H9 (cell line): Measurements from ENCODE around the gene SIN3A. TPM values are rescaled to one million over a fixed set of nuclear protein-coding genes. Genes with fewer than 3 reads are reported as not detected.

Source experiments
- DNase-seq: peaks from one replicate; pipeline ENCODE4 v3.0.0-alpha.2; 2017
- H2AFZ ChIP-seq: one replicate; pipeline ENCODE4 v1.6.1; 2013; ENCODE audit warnings: mild to moderate bottlenecking, low read length, control low read depth, moderate library complexity
- H2AK5ac ChIP-seq: 2 replicates; pipeline ENCODE4 v1.6.1; 2013; ENCODE audit warnings: low read length, control low read depth, mixed read lengths; ENCODE audit not compliant: insufficient read length
- H2BK120ac ChIP-seq: one replicate; pipeline ENCODE4 v1.6.1; 2013; ENCODE audit warnings: low read depth, mild to moderate bottlenecking, low read length, control low read depth, inconsistent platforms; ENCODE audit not compliant: poor library complexity, severe bottlenecking
- H2BK12ac ChIP-seq: 2 replicates; pipeline ENCODE4 v1.6.1; 2013; ENCODE audit warnings: low read length, control low read depth, mixed read lengths, low read depth; ENCODE audit not compliant: insufficient read length
- H2BK15ac ChIP-seq: 2 replicates; pipeline ENCODE4 v1.6.1; 2013; ENCODE audit warnings: low read depth, low read length, control low read depth
- H2BK20ac ChIP-seq: one replicate; pipeline ENCODE4 v1.6.1; 2013; ENCODE audit warnings: low read depth, mild to moderate bottlenecking, low read length, control low read depth, inconsistent platforms; ENCODE audit not compliant: poor library complexity, severe bottlenecking
- H2BK5ac ChIP-seq: 2 replicates; pipeline ENCODE4 v1.6.1; 2013; ENCODE audit warnings: low read length, control low read depth, mixed read lengths; ENCODE audit not compliant: insufficient read length
- H3K14ac ChIP-seq: 2 replicates; pipeline ENCODE4 v1.6.1; 2013; ENCODE audit warnings: low read length, control low read depth; ENCODE audit not compliant: insufficient read depth
- H3K18ac ChIP-seq: 2 replicates; pipeline ENCODE4 v1.6.1; 2013; ENCODE audit warnings: low read depth, mild to moderate bottlenecking, mixed read lengths, low read length, control low read depth; ENCODE audit not compliant: insufficient read length
- H3K23ac ChIP-seq: 2 replicates; pipeline ENCODE4 v1.6.1; 2013; ENCODE audit warnings: low read length, control low read depth, mixed read lengths, low read depth; ENCODE audit not compliant: insufficient read length
- H3K23me2 ChIP-seq: 2 replicates; pipeline ENCODE4 v1.6.1; 2013; ENCODE audit warnings: low read depth, mild to moderate bottlenecking, mixed read lengths, low read length, control low read depth; ENCODE audit not compliant: insufficient read length, poor library complexity, severe bottlenecking
- H3K27ac ChIP-seq: 2 replicates; pipeline ENCODE4 v1.5.1; 2013; ENCODE audit warnings: low read length, control low read depth, mixed read lengths, low read depth; ENCODE audit not compliant: insufficient read length
- H3K27me3 ChIP-seq: 2 replicates; pipeline ENCODE4 v1.6.1; 2013; ENCODE audit warnings: low read length, control low read depth, inconsistent platforms; ENCODE audit not compliant: insufficient read depth
- H3K4ac ChIP-seq: 2 replicates; pipeline ENCODE4 v1.6.1; 2013; ENCODE audit warnings: low read depth, mild to moderate bottlenecking, control low read depth, inconsistent platforms, low read length, moderate library complexity
- H3K4me1 ChIP-seq: 2 replicates; pipeline ENCODE4 v1.6.1; 2013; ENCODE audit warnings: low read length, control low read depth, inconsistent platforms; ENCODE audit not compliant: insufficient read depth
- H3K4me2 ChIP-seq: 2 replicates; pipeline ENCODE4 v1.6.1; 2013; ENCODE audit warnings: low read length, control low read depth, mixed read lengths; ENCODE audit not compliant: insufficient read length, insufficient read depth
- H3K56ac ChIP-seq: 2 replicates; pipeline ENCODE4 v1.6.1; 2013; ENCODE audit warnings: low read depth, mild to moderate bottlenecking, mixed read lengths, low read length, control low read depth; ENCODE audit not compliant: insufficient read length
- H3K79me1 ChIP-seq: 2 replicates; pipeline ENCODE4 v1.6.1; 2013; ENCODE audit warnings: low read depth, mild to moderate bottlenecking, moderate library complexity, low read length, control low read depth, inconsistent platforms; ENCODE audit not compliant: insufficient read depth, poor library complexity, severe bottlenecking
- H3K79me2 ChIP-seq: 2 replicates; pipeline ENCODE4 v1.6.1; 2013; ENCODE audit warnings: low read length, control low read depth, inconsistent platforms; ENCODE audit not compliant: insufficient read depth
- H3K9ac ChIP-seq: 2 replicates; pipeline ENCODE4 v1.6.1; 2013; ENCODE audit warnings: low read length, control low read depth, mixed read lengths; ENCODE audit not compliant: insufficient read length; ENCODE audit errors: extremely low read depth
- H3K9me3 ChIP-seq: one replicate; pipeline ENCODE4 v1.6.1; 2013; ENCODE audit warnings: low read depth, low read length, inconsistent platforms; ENCODE audit not compliant: control insufficient read depth
- H3T11ph ChIP-seq: one replicate; pipeline ENCODE4 v1.6.1; 2013; ENCODE audit warnings: mild to moderate bottlenecking, low read length, control low read depth, inconsistent platforms
- H4K20me1 ChIP-seq: one replicate; pipeline ENCODE4 v1.6.1; 2013; ENCODE audit not compliant: control insufficient read depth, insufficient read length, insufficient read depth
- H4K5ac ChIP-seq: 2 replicates; pipeline ENCODE4 v1.6.1; 2013; ENCODE audit warnings: low read depth, mild to moderate bottlenecking, mixed read lengths, low read length, control low read depth; ENCODE audit not compliant: insufficient read length
- H4K8ac ChIP-seq: replicated peaks from 2 replicates; pipeline ENCODE4 v1.6.1; 2013; ENCODE audit warnings: low read length, control low read depth, mixed read lengths, low read depth; ENCODE audit not compliant: insufficient read length
- H4K91ac ChIP-seq: 2 replicates; pipeline ENCODE4 v1.6.1; 2013; ENCODE audit warnings: low read depth, mild to moderate bottlenecking, moderate library complexity, mixed read lengths, low read length, control low read depth; ENCODE audit not compliant: insufficient read length
- H3K27ac Mint-ChIP-seq, 3 experiments: 2 replicates in 2 of 3; 3 replicates in 1 of 3; pipeline ENCODE4 v1.8.0; 2020 to 2021; ENCODE audit warnings: mixed read lengths in 3 of 3, mild to moderate bottlenecking in 1 of 3, moderate library complexity in 1 of 3
- H3K27me3 Mint-ChIP-seq: 2 replicates; pipeline ENCODE4 v1.8.0; 2021; ENCODE audit warnings: low read depth, mild to moderate bottlenecking, moderate library complexity, mixed read lengths
- H3K36me3 Mint-ChIP-seq, 3 experiments: 2 replicates in 2 of 3; 3 replicates in 1 of 3; pipeline ENCODE4 v1.8.0; 2020 to 2021; ENCODE audit warnings: low read depth in 3 of 3, mixed read lengths in 3 of 3; ENCODE audit not compliant: insufficient read depth in 1 of 3
- H3K4me1 Mint-ChIP-seq, 2 experiments: 2 replicates each; pipeline ENCODE4 v1.8.0; 2020; ENCODE audit warnings: mixed read lengths in 2 of 2
- H3K4me3 Mint-ChIP-seq, 2 experiments: 2 replicates in 1 of 2; 3 replicates in 1 of 2; pipeline ENCODE4 v1.8.0; 2020 to 2021; ENCODE audit warnings: mild to moderate bottlenecking in 2 of 2, mixed read lengths in 2 of 2, moderate library complexity in 1 of 2
- H3K9me3 Mint-ChIP-seq, 2 experiments: 2 replicates in 1 of 2; 3 replicates in 1 of 2; pipeline ENCODE4 v1.8.0; 2020; ENCODE audit warnings: mild to moderate bottlenecking in 2 of 2, mixed read lengths in 2 of 2, moderate library complexity in 1 of 2
- CTCF ChIP-seq: fragments of 200-600 bp; sonication (generic); conservative IDR thresholded peaks from 3 replicates; pipeline ENCODE4 v1.8.0; 2021; ENCODE audit warnings: antibody characterized with exemption, mild to moderate bottlenecking
- WGBS: extraction: QIAGEN DNeasy Blood & Tissue Kit; methylation state at CpG from one replicate; pipeline ENCODE4 v1.1.7; 2013; ENCODE audit warnings: missing lambda C conversion rate, low lambda C conversion rate, mixed read lengths; ENCODE audit not compliant: insufficient read length; ENCODE audit errors: extremely low coverage; 5-methylcytosine and 5-hydroxymethylcytosine counted together
- total RNA-seq: library from RNA; stranded (reverse); gene quantifications from 2 replicates; pipeline ENCODE4 v1.2.1, GENCODE V29; 2021

Gene SIN3A
- total RNA-seq, 1 experiment from 2014 or later: 102 TPM

- Histone ChIP-seq H3K23ac (no peak overlapping the region), H4K5ac (no peak overlapping the region), H3K4me1 (no peaks in the 10 kb centered on the region), H3K56ac (no peak overlapping the region), H2BK15ac (no peak overlapping the region), H4K20me1 (no peaks in the 10 kb centered on the region), H3K27ac (no peak overlapping the region), H3K79me2 (no peaks in the 10 kb centered on the region), H3K4me2 (peak overlapping the region; percentile 90), H3K79me1 (no peaks in the 10 kb centered on the region), H3K23me2 (peaks cover 13% of the 10 kb centered on the region), H4K91ac (no peak overlapping the region), H2BK12ac (no peak overlapping the region), H2BK120ac (no peak overlapping the region), H4K8ac (no peak overlapping the region), H3K9me3 (no peaks in the 10 kb centered on the region), H2AFZ (no peak overlapping the region), H2BK5ac (no peak overlapping the region), H3K9ac (peak overlapping the region; percentile 40), H2AK5ac (no peak overlapping the region), H3K14ac (no peak overlapping the region; the same call in 1 of the 2 replicates), H3K18ac (no peak overlapping the region), H3K4ac (no peak overlapping the region), H3T11ph (no peak overlapping the region), H2BK20ac (no peak overlapping the region), H3K27me3 (no peaks in the 10 kb centered on the region; the same call in 1 of the 2 replicates)
- peak; percentile 48 for DNase-seq
- Mint-ChIP-seq H3K36me3 (peaks cover 4 to 8% (median 5%) of the 10 kb centered on the region in 3 experiments; a peak in 5 of 7 replicates), H3K4me3 (peak overlapping the region; percentile 80 to 92), H3K27me3 (peaks cover 28% of the 10 kb centered on the region), H3K4me1 (peaks cover 10 to 11% of the 10 kb centered on the region in 2 experiments), H3K9me3 (no peaks in the 10 kb centered on the region), H3K27ac (peak overlapping the region in 1 of 3 experiments; percentile 72; a peak in 2 of 7 replicates)
- WGBS: no CpG with 5 or more reads among the region's 46 CpGs
- TF ChIP-seq CTCF: no peak
These were observed 102.7 kb downstream of the SIN3A start for GRCh38 chr15:75348562-75349350.
